ENCODE results near the gene TFEB.

Gene TFEB

DNA sequence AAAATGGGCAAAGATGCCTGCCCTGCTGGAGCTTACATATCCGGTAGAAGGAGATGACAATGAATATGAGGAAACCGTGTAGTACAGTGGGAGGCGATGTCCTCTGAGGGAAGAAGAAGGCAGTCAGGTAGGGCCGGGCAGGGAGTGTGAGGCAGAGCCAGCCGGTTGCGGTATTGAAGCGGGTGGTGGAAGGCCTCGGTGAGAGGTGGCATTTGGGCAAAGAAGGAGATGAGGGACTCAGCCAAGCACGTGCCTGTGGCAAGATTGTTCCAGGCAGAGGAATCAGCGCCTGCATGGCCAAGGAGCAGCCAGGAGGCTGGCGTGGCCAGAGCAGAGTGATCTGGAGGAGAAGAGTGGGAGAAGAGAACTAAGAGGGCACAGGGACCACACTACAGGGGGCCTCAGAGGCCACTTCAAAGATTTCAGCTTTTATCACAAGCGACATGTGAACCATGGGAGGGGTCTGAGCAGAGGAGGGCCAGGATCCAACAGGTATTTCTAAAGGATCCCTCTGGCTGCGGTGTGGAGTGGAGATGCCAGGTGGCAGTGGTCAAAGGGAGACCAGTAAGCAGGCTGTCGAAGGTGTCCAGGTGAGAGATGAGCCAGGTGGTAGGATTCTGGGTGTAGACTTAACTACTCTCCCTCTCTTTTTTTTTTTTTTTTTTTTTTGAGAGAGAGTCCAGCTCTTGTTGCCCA lies 83.3 kb downstream of the TFEB start:
- no peak overlapping the region for H3K4me3 ChIP-seq (replicated peaks; ENCODE audit: insufficient read depth, low read length)
- H3K27me3 ChIP-seq (ENCODE audit: insufficient read depth, poor library complexity, severe bottlenecking) = peaks cover 4% of the 10 kb centered on the region
- no peak for DNase-seq (ENCODE audit: low read depth in 1 of 2, low spot score in 1 of 2)
- no peak overlapping the region for H3K27ac ChIP-seq (replicated peaks)
- TF ChIP-seq SPI1 (IDR thresholded peaks at IDR 0.05; ENCODE audit: borderline replicate concordance, low read depth) (no peak), POLR2AphosphoS5 (IDR thresholded peaks at IDR 0.05; ENCODE audit: low read depth) (no peak)
- TF ChIP-seq, protein P1, sequence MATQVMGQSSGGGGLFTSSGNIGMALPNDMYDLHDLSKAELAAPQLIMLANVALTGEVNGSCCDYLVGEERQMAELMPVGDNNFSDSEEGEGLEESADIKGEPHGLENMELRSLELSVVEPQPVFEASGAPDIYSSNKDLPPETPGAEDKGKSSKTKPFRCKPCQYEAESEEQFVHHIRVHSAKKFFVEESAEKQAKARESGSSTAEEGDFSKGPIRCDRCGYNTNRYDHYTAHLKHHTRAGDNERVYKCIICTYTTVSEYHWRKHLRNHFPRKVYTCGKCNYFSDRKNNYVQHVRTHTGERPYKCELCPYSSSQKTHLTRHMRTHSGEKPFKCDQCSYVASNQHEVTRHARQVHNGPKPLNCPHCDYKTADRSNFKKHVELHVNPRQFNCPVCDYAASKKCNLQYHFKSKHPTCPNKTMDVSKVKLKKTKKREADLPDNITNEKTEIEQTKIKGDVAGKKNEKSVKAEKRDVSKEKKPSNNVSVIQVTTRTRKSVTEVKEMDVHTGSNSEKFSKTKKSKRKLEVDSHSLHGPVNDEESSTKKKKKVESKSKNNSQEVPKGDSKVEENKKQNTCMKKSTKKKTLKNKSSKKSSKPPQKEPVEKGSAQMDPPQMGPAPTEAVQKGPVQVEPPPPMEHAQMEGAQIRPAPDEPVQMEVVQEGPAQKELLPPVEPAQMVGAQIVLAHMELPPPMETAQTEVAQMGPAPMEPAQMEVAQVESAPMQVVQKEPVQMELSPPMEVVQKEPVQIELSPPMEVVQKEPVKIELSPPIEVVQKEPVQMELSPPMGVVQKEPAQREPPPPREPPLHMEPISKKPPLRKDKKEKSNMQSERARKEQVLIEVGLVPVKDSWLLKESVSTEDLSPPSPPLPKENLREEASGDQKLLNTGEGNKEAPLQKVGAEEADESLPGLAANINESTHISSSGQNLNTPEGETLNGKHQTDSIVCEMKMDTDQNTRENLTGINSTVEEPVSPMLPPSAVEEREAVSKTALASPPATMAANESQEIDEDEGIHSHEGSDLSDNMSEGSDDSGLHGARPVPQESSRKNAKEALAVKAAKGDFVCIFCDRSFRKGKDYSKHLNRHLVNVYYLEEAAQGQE (IDR thresholded peaks at IDR 0.05; ENCODE audit: insufficient replicate concordance, low read depth) = no peak
- TF ChIP-seq, protein P2, sequence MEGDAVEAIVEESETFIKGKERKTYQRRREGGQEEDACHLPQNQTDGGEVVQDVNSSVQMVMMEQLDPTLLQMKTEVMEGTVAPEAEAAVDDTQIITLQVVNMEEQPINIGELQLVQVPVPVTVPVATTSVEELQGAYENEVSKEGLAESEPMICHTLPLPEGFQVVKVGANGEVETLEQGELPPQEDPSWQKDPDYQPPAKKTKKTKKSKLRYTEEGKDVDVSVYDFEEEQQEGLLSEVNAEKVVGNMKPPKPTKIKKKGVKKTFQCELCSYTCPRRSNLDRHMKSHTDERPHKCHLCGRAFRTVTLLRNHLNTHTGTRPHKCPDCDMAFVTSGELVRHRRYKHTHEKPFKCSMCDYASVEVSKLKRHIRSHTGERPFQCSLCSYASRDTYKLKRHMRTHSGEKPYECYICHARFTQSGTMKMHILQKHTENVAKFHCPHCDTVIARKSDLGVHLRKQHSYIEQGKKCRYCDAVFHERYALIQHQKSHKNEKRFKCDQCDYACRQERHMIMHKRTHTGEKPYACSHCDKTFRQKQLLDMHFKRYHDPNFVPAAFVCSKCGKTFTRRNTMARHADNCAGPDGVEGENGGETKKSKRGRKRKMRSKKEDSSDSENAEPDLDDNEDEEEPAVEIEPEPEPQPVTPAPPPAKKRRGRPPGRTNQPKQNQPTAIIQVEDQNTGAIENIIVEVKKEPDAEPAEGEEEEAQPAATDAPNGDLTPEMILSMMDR (IDR thresholded peaks at IDR 0.05; ENCODE audit: insufficient read depth, low read length) = no peak

DNA sequence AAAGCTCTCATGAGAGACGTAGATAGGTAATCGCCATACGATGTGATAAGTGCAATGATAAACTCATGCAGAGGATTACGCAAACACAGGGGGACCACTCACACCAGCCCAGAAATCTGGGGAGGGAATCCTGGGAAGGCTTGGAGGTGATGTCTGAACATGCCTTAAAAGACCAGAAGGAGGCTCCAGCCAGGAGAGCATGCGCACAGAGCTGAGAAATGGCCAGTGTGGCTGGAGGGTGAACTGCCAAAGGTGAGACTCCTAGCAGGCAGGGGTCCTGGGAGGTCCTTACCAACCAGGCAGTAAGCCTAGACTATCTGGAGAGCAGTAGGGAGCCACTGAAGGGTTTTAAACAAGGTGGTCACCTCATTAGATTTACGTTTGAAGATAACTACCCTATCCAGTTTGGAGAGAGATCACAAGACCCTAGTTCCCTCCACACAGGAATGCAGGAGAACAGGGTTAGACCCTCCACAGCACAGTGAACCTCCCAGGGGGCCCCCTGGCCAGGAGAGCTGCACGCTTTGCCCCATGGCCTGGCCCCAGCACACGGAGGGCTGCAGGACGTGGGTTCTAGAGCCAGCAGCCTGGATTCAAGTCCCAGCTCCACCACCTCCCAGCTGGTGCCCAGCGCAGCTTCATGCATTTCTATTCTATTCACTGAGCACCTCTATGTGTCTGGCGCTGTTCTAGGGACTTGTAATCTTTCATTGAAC lies 84.0 kb downstream of the TFEB start:
- TF ChIP-seq, protein P2 (IDR thresholded peaks at IDR 0.05; ENCODE audit: insufficient read depth, low read length) = no peak
- no peak for TF ChIP-seq POLR2AphosphoS5 (IDR thresholded peaks at IDR 0.05; ENCODE audit: low read depth)
- no peak for TF ChIP-seq GABPA (IDR thresholded peaks at IDR 0.05; ENCODE audit: low read depth)
- TF ChIP-seq, protein P1 (IDR thresholded peaks at IDR 0.05; ENCODE audit: insufficient replicate concordance, low read depth) = no peak
- no peak for TF ChIP-seq SPI1 (IDR thresholded peaks at IDR 0.05; ENCODE audit: borderline replicate concordance, low read depth)
- no peak overlapping the region for H3K4me3 ChIP-seq (replicated peaks; ENCODE audit: insufficient read depth, low read length)
- no peak for DNase-seq (ENCODE audit: low read depth in 1 of 2, low spot score in 1 of 2)

DNA sequence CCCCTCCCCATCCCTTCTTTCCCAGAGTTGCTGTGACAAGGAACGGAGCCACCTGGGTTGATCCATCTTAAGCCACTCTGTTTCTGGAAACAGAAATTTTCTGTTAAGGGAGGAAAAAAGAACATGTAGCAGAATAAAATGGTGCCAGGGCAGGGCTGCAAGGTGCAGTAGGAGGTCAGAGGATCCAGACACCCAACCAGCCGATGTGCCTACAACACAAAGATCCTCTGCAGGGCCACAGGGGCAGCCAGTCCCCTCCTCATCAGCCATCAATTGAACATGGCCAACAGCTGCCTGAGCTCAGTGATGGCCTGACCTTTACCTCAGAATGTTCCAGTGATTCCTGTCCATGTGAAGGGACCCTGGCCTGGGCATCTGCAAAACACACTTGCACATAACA lies 85.3 kb downstream of the TFEB start:
- Histone ChIP-seq H3K27ac (replicated peaks) (no peak overlapping the region), H3K4me3 (replicated peaks; ENCODE audit: insufficient read depth, low read length) (no peak overlapping the region), H3K27me3 (ENCODE audit: insufficient read depth, poor library complexity, severe bottlenecking) (peaks cover 4% of the 10 kb centered on the region)
- TF ChIP-seq, protein P1 (IDR thresholded peaks at IDR 0.05; ENCODE audit: insufficient replicate concordance, low read depth) = no peak
- TF ChIP-seq GABPA (IDR thresholded peaks at IDR 0.05; ENCODE audit: low read depth) (no peak), POLR2AphosphoS5 (IDR thresholded peaks at IDR 0.05; ENCODE audit: low read depth) (no peak)
- TF ChIP-seq, protein P2 (IDR thresholded peaks at IDR 0.05; ENCODE audit: insufficient read depth, low read length) = no peak
- no peak for DNase-seq (ENCODE audit: low read depth in 1 of 2, low spot score in 1 of 2)

More for the DNA sequence above, 84.0 kb downstream of the TFEB start:
- Histone ChIP-seq H3K27me3 (ENCODE audit: insufficient read depth, poor library complexity, severe bottlenecking) (peaks cover 4% of the 10 kb centered on the region), H3K27ac (replicated peaks) (no peak overlapping the region)
